ENCODE measurements around the gene RBM34. TPM values are rescaled to one million over a fixed set of nuclear protein-coding genes. Genes with fewer than 3 reads are reported as not detected.

Gene RBM34
- total RNA-seq, 2 experiments from 2014 or later, result 136 TPM

Small RNA genes lying within 50 kb of the gene (microRNA-seq; reads per million reads assigned to microRNA genes)
- not detected for gene MIR4753 (ENCODE audit: borderline microRNAs expressed, borderline replicate concordance)

Other genes starting within 250 kb of the RBM34 start
- 100 to 1,000 TPM; 155 to 159 TPM for gene TOMM20, start 32.4 kb downstream of the RBM34 start, total RNA-seq
- 10 to 100 TPM; 38.8 to 41.9 TPM for gene ARID4B, start 166.9 kb upstream of the RBM34 start, total RNA-seq
- 10 to 100 TPM; 35.4 to 37.8 TPM for gene GGPS1, start 167.3 kb upstream of the RBM34 start, total RNA-seq
- 10 to 100 TPM; 21.8 to 24.0 TPM for gene TBCE, start 206.2 kb upstream of the RBM34 start, total RNA-seq

Measured in activated CD8-positive, alpha-beta T cell treated with anti-CD3 and anti-CD28 coated beads for 36 hours (primary cell).